Measurements from ENCODE around the gene ANKFN1.
"Not testable (repeated sequence)": the region's sequence is repeated elsewhere in the genome, so short reads cannot be mapped to it uniquely, and the experiment has no call there.

ANKFN1 gene

GRCh38 chr17:56359518-56359917, 206.2 kb downstream of the ANKFN1 start:
- no peak for DNase-seq

DNA sequence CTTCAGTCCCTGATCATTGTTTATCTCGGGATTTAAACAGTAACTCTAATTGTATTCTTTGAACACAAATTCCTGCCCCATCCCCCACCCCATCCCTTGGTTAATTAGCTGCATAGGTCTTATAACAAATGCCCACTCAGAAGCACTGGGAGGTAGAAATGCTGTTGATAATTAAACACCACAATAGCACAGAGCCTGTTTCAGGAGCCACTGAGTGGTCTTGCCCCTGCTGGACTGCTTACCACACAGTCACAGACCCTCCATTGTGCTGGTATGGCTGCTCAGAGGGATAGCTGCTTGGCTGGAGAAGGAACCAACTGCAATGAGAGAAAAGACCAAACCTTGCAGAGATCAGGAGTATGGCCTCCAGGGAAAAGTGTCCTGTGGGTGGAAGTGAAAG, 214.1 kb downstream of the ANKFN1 start:
- DNase-seq: no peak

GRCh38 chr17:56373981-56374833, 220.9 kb downstream of the ANKFN1 start:
- no peak for DNase-seq

GRCh38 chr17:56389356-56389755, 236.1 kb downstream of the ANKFN1 start:
- DNase-seq: no peak

DNA sequence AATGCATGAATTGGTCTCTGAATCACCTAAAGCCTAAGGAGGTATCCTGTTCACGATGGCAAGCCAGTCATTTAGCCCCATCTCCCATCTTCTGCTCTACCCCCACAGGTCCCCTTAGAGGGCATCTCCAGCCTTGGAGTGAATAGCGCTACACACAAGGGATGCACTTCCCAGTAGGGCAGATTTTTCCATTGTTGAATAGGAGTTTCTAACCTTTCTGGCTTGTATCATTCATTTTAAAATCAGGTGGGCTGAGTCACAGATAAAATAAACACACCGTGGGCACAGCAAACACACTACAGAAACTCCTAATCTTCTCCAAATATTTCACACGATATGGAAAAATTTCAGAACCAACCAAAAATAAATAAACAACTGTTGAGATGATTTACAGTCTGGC, 239.0 kb downstream of the ANKFN1 start:
- no peak for DNase-seq

DNA sequence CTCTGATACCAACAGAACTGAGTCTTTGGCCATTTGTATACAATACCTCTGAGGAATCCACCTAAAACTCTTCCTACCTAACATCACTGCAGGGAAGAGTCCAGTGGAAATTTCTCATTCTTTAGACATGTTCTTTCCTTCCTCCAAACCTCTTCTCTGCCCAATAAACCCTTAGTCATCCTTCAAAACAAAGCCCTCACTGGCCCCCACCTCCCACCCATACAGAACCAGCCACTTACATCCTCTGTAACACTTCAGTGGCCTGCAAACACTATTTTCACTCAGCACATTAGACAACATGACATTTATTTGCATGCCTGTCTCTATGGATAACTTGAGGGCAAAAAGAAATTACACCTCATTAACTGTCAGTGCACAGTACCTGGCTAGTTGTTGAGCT, 239.9 kb downstream of the ANKFN1 start:
- DNase-seq: no peak

- no peak for DNase-seq
Measured at GRCh38 chr17:56395787-56396186, 242.5 kb downstream of the ANKFN1 start.

DNA sequence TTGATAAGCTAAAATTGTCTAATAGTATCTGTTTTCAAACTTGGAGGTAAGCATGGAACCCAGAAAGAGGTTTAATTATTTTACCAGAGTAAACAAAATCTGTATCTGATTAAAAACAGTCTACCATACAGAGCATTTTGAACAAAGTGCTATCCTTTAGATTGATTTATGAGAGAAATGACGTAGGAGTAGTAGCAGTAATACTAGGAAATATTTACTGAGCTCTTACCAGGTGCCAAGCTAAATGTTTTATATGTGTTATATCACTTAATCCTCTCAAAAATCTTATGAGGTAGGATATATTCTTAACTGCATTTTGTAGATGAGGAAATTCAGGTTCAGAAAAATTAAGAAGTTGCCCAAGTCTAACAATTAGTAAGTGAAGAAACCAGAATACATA, 253.8 kb downstream of the ANKFN1 start:
- DNase-seq: no peak

- DNase-seq: not testable (repeated sequence)
Measured at GRCh38 chr17:56412356-56412755, 259.1 kb downstream of the ANKFN1 start.

GRCh38 chr17:56416682-56417351, 263.5 kb downstream of the ANKFN1 start:
- DNase-seq: no peak

- DNase-seq: no peak
Measured at GRCh38 chr17:56424005-56424404, 270.7 kb downstream of the ANKFN1 start.

DNA sequence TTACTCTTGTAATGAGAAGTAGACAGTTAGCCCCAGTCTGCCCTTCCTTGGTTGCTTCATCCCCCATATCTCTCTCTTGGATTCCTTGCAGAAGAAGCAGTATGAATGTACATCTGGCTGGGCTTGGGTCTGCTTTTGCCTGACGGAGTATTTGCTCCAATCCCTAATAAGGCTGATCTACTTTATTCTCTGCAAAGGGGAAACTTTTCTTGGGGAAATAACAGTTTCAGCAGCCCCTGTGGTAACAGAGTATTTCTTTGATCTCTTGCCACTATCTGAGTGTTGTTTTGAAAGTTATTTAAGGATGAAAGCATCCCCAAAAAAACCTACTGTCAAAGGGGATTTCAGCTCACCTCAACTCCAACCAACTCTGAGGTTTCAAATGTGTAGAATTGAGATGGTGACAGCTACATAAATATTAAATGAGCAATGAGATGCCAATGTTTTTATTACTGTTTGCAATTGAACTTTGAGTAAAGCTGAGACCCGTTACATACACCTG, 271.3 kb downstream of the ANKFN1 start:
- DNase-seq: no peak

DNA sequence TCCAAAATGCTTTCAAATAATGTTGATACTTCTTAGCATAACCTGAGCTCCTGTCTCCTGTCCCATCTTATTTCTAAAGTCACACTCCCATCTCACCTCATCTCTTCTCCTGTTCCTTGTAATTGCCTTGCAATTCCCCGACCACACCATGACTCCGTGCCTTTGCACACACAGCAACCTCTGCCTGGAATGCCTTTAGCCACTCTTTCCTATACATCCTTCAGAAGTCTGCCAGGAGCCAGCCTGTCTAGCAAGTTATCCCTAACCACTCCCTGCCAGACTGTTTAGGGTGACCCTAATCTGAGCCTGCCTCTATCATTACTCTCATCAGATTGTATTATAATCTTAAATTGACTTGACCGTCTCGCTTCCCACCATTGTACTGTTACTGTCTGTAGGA, 272.2 kb downstream of the ANKFN1 start:
- no peak for DNase-seq

- no peak for DNase-seq
Measured at GRCh38 chr17:56426901-56427300, 273.6 kb downstream of the ANKFN1 start.

DNA sequence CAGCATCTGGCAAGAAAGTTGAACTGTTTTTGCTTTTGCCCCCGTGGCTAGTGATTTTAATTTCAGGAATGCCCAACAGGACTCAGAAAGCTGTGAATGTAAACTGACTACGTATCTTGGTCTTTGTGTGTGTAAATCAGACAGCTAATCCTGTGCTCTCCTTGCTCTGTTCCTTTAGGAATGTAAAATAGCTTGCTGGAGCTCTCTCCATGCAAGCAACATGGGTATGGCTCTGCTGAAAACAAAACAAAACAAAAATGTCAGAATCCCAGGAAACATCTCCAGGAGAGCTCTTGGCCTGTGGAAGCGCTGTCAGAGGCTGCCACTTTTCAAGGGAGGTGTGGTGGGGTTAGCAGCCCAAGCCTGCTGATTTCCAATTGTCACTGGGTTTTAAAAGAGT, 278.5 kb downstream of the ANKFN1 start:
- DNase-seq: no peak

DNA sequence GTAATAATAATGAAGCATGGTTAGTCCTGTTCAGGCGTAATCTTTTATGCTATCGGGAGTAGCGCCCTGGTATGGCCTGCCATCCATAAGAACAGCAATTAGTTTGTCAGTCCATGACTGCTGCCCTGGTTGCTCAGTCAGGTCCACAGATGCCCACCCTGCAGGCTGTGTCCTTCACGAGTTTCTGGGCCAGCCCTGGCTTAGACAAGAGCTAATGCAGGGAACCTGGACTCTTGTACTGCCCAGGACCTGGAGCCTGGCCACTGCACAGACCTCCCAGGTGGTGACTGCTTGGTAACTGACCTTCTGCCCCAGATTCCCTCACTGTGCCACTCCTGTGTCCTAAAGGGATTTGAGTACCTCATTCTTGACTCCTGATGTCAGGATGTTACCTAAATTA, 279.2 kb downstream of the ANKFN1 start:
- DNase-seq: no peak

GRCh38 chr17:56434610-56435009, 281.3 kb downstream of the ANKFN1 start:
- no peak for DNase-seq

DNA sequence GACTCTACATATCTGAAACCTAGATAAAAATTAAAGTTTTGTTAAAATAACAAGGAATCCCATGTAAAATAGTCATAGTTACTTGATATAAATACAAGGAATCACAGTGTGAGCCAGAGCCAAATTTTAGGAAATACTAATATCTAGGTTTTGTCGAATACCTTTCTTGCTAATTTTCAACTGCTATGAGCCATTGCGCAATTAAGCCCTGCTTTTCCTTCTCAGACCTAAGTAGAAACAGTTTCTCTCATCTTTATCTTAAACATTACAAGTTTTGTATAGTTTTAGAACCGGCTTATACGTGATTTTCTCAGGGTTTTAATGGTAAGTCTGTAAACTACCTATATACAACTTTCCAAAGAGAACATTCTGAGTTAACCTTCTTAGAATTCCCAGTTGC, 282.9 kb downstream of the ANKFN1 start:
- no peak for DNase-seq

- no peak for DNase-seq
Measured at GRCh38 chr17:56440419-56440818, 287.1 kb downstream of the ANKFN1 start.

GRCh38 chr17:56441308-56441707, 288.0 kb downstream of the ANKFN1 start:
- DNase-seq: no peak

- DNase-seq: no peak
Measured at GRCh38 chr17:56445692-56446411, 292.6 kb downstream of the ANKFN1 start.

DNA sequence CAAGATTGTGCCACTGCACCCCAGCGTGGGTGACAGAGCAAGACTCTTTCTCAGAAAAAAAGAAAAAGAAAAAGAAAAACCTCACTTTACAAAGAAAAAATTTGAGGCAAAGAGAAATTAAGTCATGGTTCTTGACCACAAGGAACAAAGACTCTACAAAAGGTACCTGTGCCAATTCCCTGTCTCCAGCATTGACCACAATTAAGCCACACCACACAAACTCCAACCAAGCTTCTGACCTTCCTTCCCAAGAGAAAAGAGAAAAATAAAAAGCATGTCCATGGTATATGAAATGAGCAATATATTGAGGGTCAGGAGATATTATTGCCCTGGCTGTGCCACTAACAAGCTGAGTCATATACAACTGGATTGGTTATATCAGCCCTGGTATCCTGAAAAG, 293.9 kb downstream of the ANKFN1 start:
- no peak for DNase-seq

DNA sequence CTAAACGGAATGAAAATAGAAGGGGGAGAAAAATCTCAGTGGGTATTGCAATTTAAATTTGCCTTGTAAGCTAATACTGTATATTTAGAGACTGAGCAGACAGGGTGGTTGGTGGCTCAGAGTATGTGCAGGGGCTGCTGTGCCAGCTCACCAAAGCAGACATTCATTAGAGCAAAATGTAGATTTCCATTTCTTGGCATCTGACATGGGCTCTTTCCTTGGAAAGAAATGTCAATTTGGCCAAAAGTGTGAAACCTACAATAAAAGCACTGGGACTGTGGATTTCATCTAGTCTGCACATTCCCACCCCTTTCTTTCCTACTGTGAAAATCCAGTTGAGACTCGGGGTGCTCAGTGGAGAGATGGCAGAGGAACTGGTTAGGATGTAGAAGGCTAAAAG, 295.1 kb downstream of the ANKFN1 start:
- no peak for DNase-seq

DNA sequence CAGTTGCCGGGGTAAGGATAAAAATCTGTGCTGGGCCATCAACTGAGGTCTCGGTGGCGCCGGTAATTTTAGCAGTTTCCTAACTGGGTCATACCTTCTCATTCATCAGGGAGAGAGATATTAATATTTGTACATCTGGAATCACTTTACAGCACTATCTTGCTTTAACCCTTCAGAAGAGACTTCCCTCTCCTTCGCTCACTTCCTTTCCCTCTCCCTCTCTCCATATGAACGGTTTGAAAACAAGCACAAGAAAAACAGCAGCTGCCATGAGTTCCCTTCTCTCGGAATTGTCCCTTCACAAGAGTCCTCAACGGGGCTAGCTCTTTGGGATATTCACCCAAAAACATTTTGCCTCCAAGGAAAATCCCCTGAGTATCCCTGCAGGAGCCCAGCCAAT, 295.9 kb downstream of the ANKFN1 start:
- no peak for DNase-seq

All from NCI-H1105 treated with DMSO at 0.1 percent for 48 hours (cell line).